ENCODE measurements around the gene MYH8. TPM values are rescaled to one million over a fixed set of nuclear protein-coding genes. Genes with fewer than 3 reads are reported as not detected.

The MYH8 gene
- total and polyA plus RNA-seq, 4 donors = 0.14 TPM; not detected in 3

DNA sequence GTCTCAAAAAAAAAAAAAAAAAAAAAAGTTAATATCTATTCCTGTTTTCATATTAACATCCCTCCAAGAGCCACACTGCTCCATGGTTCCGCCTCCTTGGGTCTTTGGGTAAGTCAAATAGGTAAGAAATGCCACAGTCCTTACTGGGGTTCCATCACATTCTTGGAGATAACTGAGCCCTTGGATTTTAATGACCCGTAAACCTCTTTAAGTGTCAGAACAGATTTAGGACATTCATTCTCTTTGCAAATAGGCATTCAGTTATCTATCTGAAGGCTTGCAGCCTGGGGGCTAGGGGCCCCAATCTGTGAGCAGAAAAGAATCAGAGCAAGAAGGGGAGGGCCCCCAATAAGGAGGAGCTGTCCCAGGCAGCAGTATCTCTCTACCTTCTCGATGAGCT lies 76.9 kb downstream of the MYH8 start:
- Histone ChIP-seq H3K9me3 (ENCODE audit: control insufficient read depth in 4 of 4, low read length in 3 of 4) (no peaks in the 10 kb centered on the region), H3K36me3 (ENCODE audit: control insufficient read depth in 4 of 4, insufficient read depth in 3 of 4, low read depth in 1 of 4, low read length in 3 of 4) (no peaks in the 10 kb centered on the region), H3K4me1 (ENCODE audit: control insufficient read depth in 4 of 4, insufficient read depth in 4 of 4, low read length in 3 of 4) (no peaks in the 10 kb centered on the region), H3K9ac (ENCODE audit: low read depth in 1 of 2, low read length in 2 of 2) (no peak overlapping the region), H3K27me3 (ENCODE audit: control insufficient read depth in 4 of 4, insufficient read depth in 4 of 4, low read length in 3 of 4) (peaks cover 0 to 2% (median 0%) of the 10 kb centered on the region in 4 donors), H3K27ac (ENCODE audit: low read depth in 1 of 2, low read length in 2 of 2) (no peak overlapping the region), H3K4me3 (ENCODE audit: low read depth in 1 of 3, low read length in 3 of 3) (no peak overlapping the region)
- TF ChIP-seq FOXA2 (IDR thresholded peaks at IDR 0.05) = no peak
- TF ChIP-seq, protein P1, sequence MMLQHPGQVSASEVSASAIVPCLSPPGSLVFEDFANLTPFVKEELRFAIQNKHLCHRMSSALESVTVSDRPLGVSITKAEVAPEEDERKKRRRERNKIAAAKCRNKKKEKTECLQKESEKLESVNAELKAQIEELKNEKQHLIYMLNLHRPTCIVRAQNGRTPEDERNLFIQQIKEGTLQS (IDR thresholded peaks at IDR 0.05) = no peak
- no peak for TF ChIP-seq EGR1 (IDR thresholded peaks at IDR 0.05; ENCODE audit: low read depth in 2 of 2)
- no peak for TF ChIP-seq FOXA1 (IDR thresholded peaks at IDR 0.05)
- no peak for TF ChIP-seq SP1 (IDR thresholded peaks at IDR 0.05)
- TF ChIP-seq, protein P2, sequence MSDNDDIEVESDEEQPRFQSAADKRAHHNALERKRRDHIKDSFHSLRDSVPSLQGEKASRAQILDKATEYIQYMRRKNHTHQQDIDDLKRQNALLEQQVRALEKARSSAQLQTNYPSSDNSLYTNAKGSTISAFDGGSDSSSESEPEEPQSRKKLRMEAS (IDR thresholded peaks at IDR 0.05) = no peak
- TF ChIP-seq HNF4G (IDR thresholded peaks at IDR 0.05) = no peak
- TF ChIP-seq, protein P3, sequence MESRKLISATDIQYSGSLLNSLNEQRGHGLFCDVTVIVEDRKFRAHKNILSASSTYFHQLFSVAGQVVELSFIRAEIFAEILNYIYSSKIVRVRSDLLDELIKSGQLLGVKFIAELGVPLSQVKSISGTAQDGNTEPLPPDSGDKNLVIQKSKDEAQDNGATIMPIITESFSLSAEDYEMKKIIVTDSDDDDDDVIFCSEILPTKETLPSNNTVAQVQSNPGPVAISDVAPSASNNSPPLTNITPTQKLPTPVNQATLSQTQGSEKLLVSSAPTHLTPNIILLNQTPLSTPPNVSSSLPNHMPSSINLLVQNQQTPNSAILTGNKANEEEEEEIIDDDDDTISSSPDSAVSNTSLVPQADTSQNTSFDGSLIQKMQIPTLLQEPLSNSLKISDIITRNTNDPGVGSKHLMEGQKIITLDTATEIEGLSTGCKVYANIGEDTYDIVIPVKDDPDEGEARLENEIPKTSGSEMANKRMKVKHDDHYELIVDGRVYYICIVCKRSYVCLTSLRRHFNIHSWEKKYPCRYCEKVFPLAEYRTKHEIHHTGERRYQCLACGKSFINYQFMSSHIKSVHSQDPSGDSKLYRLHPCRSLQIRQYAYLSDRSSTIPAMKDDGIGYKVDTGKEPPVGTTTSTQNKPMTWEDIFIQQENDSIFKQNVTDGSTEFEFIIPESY (IDR thresholded peaks at IDR 0.05) = no peak
- DNase-seq (ENCODE audit: low spot score) = no peak
- 82% methylated on average over 3 of the region's 3 CpGs for WGBS

Other genes starting within 250 kb of the MYH8 start
- gene GAS7, start 223.3 kb downstream of the MYH8 start, total RNA-seq = 1 to 10 TPM; 4.0 to 6.1 TPM
- gene GAS7, start 223.3 kb downstream of the MYH8 start, polyA plus RNA-seq = 1 to 10 TPM in 1 of 2 donors, under 1 TPM in 1; 0.79 to 1.1 TPM
- gene MYH13, start 48.9 kb downstream of the MYH8 start, total RNA-seq = not detected
- gene MYH13, start 48.9 kb downstream of the MYH8 start, polyA plus RNA-seq = not detected
- gene MYH4, start 47.6 kb upstream of the MYH8 start, total RNA-seq = under 1 TPM in 1 of 2 donors, not detected in 1; 0.19 TPM
- gene MYH4, start 47.6 kb upstream of the MYH8 start, polyA plus RNA-seq = not detected
- under 1 TPM in 1 of 2 donors, not detected in 1; 0.14 TPM for gene MYH1, start 96.6 kb upstream of the MYH8 start, total RNA-seq
- gene MYH1, start 96.6 kb upstream of the MYH8 start, polyA plus RNA-seq = not detected
- gene MYH2, start 127.7 kb upstream of the MYH8 start, total RNA-seq = under 1 TPM; under 0.01 to 0.23 TPM
- gene MYH2, start 127.7 kb upstream of the MYH8 start, polyA plus RNA-seq = not detected
- 1 to 10 TPM in 1 of 2 donors, under 1 TPM in 1; 0.65 to 2.0 TPM for gene MYH3, start 235.4 kb upstream of the MYH8 start, total RNA-seq
- gene MYH3, start 235.4 kb upstream of the MYH8 start, polyA plus RNA-seq = 1 to 10 TPM in 1 of 2 donors, under 1 TPM in 1; 0.43 to 1.3 TPM